Keratinocyte (primary cell): ENCODE data around the gene PKHD1.

Source experiments
- CTCF ChIP-seq, 3 experiments: IDR thresholded peaks in 1 of 3; conservative IDR thresholded peaks in 1 of 3; optimal IDR thresholded peaks in 1 of 3; 2 replicates in 2 of 3; 3 replicates in 1 of 3; pipeline versions ENCODE3 to v1.5.1; 2011; ENCODE audit warnings: low read length in 3 of 3, mild to moderate bottlenecking in 3 of 3, moderate library complexity in 2 of 3, control low read depth in 1 of 3, inconsistent platforms in 1 of 3; ENCODE audit not compliant: insufficient read depth in 2 of 3; ENCODE audit errors: extremely low read depth in 1 of 3
- EZH2 ChIP-seq: IDR thresholded peaks from one replicate; pipeline ENCODE4 v1.6.1; 2012; ENCODE audit warnings: inconsistent platforms, mild to moderate bottlenecking, low read length, moderate library complexity

- TF ChIP-seq EZH2 (no peak), CTCF (optimal IDR thresholded peaks at IDR 0.05 in 1 of 3, IDR thresholded peaks at IDR 0.05 in 1 of 3, conservative IDR thresholded peaks at IDR 0.05 in 1 of 3; ENCODE audit: extremely low read depth in 1 of 3, insufficient read depth in 2 of 3, low read length in 3 of 3) (no peak)
These were observed 194.0 kb downstream of the PKHD1 start for GRCh38 chr6:51893366-51893765.
